Activated CD4-positive, alpha-beta T cell treated with anti-CD3 and anti-CD28 coated beads, Interleukin-2, amount 50 U/mL, for 1 hour (primary cell): ENCODE measurements around the gene MRPS27.
"Not testable (repeated sequence)": the region's sequence is repeated elsewhere in the genome, so short reads cannot be mapped to it uniquely, and the experiment has no call there.

ENCODE experiments used
- DNase-seq: peaks from one replicate; pipeline ENCODE4 v3.0.0-alpha.2; 2020

The MRPS27 gene

DNA sequence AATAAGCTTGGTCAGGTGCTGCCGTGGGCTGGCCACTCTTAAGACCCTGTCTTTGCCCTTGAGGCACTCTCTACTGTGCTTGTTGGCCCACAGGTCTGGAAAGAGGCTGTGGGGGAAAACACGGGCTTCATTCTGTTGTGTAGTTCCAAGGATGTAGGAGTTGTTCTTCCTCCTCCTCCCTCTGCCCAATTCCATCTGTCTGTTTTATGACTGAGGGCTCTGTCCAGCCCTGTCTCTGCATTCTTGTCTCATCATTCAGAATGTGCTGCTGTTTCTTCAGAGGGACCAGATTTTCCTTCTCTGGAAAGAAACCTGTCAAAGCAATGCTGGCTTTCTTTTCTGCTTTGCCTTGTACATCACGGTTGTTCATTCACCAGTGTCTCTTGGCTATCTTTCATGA is 128.6 kb downstream of the MRPS27 start:
- DNase-seq: no peak

DNA sequence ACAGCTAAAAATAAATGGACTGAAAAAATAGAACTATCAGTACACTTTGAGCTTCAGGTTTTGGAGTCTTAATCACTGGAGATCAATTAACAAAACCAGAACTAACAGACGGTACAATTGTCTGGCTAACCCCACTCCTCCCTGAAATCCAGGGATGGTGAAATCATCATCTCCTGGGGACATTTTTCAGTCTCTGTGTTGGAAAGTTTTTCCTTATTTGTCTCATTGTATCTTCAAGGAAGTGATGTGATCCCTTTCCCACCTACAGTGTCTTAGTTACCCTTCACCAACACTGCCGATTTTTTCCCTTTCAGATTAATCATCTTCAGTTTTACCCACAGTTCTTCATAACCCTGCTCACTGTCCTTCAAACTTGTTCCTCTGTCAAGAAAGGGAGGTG is 130.9 kb downstream of the MRPS27 start:
- DNase-seq: no peak

GRCh38 chr5:72188166-72188565 is 131.9 kb downstream of the MRPS27 start:
- DNase-seq: no peak

- DNase-seq: no peak
Observed at GRCh38 chr5:72187388-72188075, 132.5 kb downstream of the MRPS27 start.

GRCh38 chr5:72185496-72186329 is 134.3 kb downstream of the MRPS27 start:
- DNase-seq: no peak

DNA sequence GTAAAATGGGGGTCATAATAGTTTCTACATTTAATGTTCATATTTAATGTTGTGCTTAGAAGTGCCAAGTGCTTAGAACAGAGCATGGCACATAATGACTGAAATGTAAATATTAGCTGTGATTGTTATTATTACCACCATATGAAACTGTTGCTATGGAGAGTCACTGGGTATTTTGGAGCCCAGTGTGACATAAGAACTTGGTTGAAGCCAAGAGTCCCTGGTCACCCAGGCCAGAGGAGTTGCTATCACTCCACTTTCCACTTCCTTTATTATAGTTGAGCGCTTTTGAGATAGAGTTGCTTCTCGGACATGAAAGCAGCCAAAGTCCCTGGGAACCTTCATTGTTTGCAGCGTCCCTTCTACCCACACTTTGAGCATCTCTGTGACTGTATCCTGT is 135.6 kb downstream of the MRPS27 start:
- no peak for DNase-seq

- DNase-seq: no peak
Observed at GRCh38 chr5:72183101-72183520, 136.9 kb downstream of the MRPS27 start.

GRCh38 chr5:72182686-72183085 is 137.4 kb downstream of the MRPS27 start:
- no peak for DNase-seq

GRCh38 chr5:72180925-72181324 is 139.1 kb downstream of the MRPS27 start:
- DNase-seq: no peak

DNA sequence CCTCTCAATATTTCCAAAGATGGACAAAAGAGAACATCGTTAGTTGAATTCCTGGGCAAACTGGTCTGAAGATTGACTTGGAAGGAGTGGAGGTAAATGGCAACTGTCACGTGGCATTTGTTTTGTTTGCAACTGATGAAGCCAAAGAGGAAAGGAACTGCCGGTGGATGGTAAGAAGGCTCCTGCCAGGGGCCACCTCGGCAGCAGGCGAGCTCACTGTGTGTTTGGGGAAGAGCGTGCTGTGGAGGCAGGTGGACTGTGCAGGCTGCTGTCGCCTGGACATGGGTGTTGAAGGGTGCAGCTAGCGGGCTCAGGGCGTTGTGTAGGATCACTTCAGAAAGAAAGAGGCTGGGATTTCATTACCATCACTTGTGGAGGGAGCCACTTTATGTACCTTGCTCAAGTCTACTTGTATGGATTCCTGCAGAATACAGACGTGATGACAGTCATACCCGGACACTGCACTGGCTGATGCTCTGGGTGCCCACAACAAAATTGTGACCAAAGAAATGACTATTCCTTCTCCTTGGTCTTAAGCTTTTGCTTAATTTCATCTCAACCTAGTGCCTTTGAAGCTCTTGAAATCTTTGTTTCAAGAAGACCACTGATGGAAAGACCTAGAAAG is 140.1 kb downstream of the MRPS27 start:
- no peak for DNase-seq

DNA sequence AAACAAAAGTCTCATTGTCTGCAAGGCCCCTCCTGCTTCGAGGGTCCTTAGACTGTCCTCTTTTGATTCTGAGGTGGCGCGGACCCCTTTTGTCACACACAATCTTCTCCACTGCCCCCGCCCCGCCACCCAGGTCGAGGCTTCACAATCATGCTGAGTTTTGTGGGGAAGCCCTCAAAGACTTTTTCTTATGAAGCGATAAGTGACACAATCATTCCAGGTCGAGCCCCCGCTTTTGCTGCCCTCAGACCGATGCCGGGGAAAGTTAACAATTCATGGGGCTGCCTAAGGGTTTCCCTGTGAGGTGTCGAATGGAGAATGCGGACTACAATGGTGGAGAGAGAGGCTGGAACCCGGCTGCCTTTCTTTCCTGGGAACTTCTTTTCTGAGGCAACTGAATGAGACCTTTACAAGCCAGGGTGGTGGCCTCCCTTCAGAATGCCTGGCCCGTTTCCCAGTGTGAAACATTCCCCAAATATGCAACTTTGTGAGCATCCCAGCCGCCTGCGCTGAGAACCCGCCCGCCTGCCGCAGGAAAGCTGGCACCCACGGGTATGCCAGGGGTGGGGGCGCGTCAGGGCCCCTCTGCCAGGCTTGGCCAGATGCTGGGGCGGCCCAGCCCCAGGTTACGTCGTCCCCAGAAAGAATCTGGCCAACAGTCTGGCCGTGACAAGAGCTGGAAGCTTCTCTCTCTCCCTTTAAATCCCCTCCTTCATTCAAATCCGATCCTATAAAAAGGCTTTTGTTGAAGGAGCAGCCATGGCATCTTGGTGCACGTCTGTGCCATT is 140.8 kb downstream of the MRPS27 start:
- DNase-seq: no peak

DNA sequence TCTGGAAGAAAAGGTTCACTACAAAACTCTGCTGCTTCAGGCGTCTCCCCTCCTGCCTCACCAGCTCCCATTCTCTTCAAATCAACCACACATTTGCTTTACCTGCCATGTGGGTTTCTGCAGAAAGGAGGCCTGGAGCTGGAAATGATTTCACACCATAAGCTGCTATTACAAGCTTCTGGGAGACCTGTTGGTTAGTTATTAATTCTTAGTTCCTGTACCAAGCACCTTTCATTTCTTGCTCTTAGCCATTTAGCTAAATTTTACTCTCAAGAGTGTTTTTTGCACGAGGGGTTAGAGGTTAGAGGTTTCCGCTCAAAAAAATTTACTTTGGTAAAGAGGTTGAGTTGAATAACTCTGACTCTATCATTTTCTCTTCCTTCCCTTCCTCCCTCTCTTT is 142.5 kb downstream of the MRPS27 start:
- DNase-seq: no peak

- DNase-seq: no peak
Observed at GRCh38 chr5:72172786-72173185, 147.3 kb downstream of the MRPS27 start.

DNA sequence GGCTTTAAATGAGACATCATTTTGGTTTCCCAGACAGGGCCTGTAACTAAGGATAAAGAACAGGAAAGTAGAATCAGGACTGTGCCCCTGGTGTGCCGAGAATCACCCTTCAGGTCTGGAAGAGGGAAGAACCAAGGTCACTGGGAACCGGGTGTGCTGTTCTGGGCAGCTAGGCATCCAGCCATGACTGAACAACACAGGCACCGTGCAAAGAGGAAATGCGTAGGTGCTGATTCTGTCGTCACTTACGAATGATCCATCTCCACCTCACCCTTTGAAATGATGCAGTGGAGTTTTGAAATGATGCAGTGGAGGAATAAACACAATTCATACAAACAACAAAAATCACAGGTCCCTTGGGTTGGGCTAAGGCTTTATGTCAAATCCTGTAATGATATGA is 148.4 kb downstream of the MRPS27 start:
- no peak for DNase-seq

- DNase-seq: not testable (repeated sequence)
Observed at GRCh38 chr5:72171181-72171580, 148.9 kb downstream of the MRPS27 start.

DNA sequence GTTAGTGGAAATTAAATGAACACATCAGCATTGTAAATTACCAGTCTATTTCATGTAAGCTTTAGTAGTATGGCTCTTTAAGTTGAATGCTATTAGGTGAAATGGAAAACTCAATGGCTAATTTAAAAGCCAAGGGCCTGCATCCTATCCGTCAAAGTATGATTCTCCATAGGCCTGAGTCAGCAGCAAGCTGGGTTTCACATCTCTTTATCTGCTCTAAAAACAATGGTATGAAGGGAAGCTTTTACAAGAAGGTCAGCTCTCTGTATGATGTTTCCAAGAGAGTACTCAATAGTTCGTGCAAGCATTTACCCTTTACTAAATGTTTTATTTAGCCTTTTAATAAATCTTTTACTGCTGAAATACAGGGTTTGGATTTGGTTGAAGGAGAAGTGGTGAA is 149.9 kb downstream of the MRPS27 start:
- no peak for DNase-seq
